Hepatocyte (in vitro differentiated cells): Measurements from ENCODE around the gene USP17L22. TPM values are rescaled to one million over a fixed set of nuclear protein-coding genes. Genes with fewer than 3 reads are reported as not detected.
"Not testable (repeated sequence)": the region's sequence is repeated elsewhere in the genome, so short reads cannot be mapped to it uniquely, and the experiment has no call there.

ENCODE experiments used
- DNase-seq: peaks from one replicate; pipeline ENCODE4 v3.0.0-alpha.2; 2016; ENCODE audit warnings: low spot score
- H2AFZ ChIP-seq: fragments of 200-600 bp; sonication (generic); 2 replicates; pipeline ENCODE4 v1.6.0; 2016; ENCODE audit warnings: antibody characterized with exemption, mild to moderate bottlenecking
- H3K27ac ChIP-seq: fragments of 200-600 bp; sonication (generic); 2 replicates; pipeline ENCODE4 v1.5.1; 2016; ENCODE audit warnings: mild to moderate bottlenecking
- H3K27me3 ChIP-seq: fragments of 200-600 bp; sonication (generic); 2 replicates; pipeline ENCODE4 v1.6.1; 2016
- H3K36me3 ChIP-seq: fragments of 200-600 bp; sonication (generic); replicated peaks from 2 replicates; pipeline ENCODE4 v1.5.1; 2016; ENCODE audit warnings: low read depth; ENCODE audit not compliant: insufficient read depth
- H3K4me1 ChIP-seq: fragments of 200-600 bp; sonication (generic); 2 replicates; pipeline ENCODE4 v1.5.1; 2016; ENCODE audit warnings: mild to moderate bottlenecking, moderate library complexity; ENCODE audit not compliant: insufficient read depth
- H3K4me2 ChIP-seq: fragments of 200-600 bp; sonication (generic); 2 replicates; pipeline ENCODE4 v1.6.0; 2016
- H3K4me3 ChIP-seq: fragments of 200-600 bp; sonication (generic); 2 replicates; pipeline ENCODE4 v1.5.1; 2016; ENCODE audit warnings: mild to moderate bottlenecking
- H3K79me2 ChIP-seq: fragments of 200-600 bp; sonication (generic); 2 replicates; pipeline ENCODE4 v1.6.0; 2017; ENCODE audit warnings: mild to moderate bottlenecking
- H3K9me2 ChIP-seq: fragments of 200-600 bp; sonication (generic); replicated peaks from 2 replicates; pipeline ENCODE4 v1.6.0; 2017; ENCODE audit warnings: mild to moderate bottlenecking; ENCODE audit not compliant: insufficient read depth
- H3K9me3 ChIP-seq: fragments of 200-600 bp; sonication (generic); 2 replicates; pipeline ENCODE4 v1.5.1; 2016; ENCODE audit warnings: low read depth, mild to moderate bottlenecking
- H4K20me1 ChIP-seq: fragments of 200-600 bp; sonication (generic); 2 replicates; pipeline ENCODE4 v1.6.0; 2016; ENCODE audit warnings: mild to moderate bottlenecking; ENCODE audit not compliant: insufficient read depth, poor library complexity, severe bottlenecking
- WGBS: methylation state at CpG from one replicate; pipeline ENCODE4 v1.1.6; 2016; ENCODE audit warnings: low lambda C conversion rate; ENCODE audit errors: missing lambda C conversion rate; 5-methylcytosine and 5-hydroxymethylcytosine counted together
- polyA plus RNA-seq: library from polyadenylated mRNA; unstranded; fragments of >200 nt; fragmentation: Nextera tagmentation; extraction: Ambion mirVana; gene quantifications from 2 replicates; pipeline ENCODE4 v1.2.1, GENCODE V29; 2016
- total RNA-seq: library from RNA; depleted of rRNA; stranded (reverse); fragments of >200 nt; gene quantifications from 2 replicates; pipeline ENCODE4 v1.2.3, GENCODE V29; 2014

USP17L22 gene
- total and polyA plus RNA-seq, 2 experiments from 2014 or later = not detected

DNA sequence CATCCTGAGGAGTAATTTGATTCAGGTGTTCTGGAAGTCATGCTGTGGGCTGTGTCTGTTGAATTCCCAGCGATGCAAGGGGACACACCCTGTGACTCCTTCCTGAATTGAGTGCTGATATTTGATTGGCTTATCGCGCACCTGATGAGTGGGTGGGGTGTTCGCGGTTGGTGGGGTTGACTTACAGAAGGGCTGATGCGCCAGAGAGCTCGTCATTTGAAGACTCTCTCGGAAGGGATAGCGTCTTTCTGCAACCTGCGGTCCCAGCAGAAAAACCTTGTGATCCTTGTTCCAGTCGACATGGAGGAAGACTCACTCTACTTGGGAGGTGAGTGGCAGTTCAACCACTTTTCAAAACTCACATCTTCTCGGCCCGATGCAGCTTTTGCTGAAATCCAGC lies 14.3 kb upstream of the USP17L22 start, which contains the start of gene USP17L19:
USP17L19 (plus strand) TSS at position 301 of the 400 bp plus-strand sequence; CDS start at position 301, 0 bp downstream.
- H3K36me3 ChIP-seq, H3K9me3 ChIP-seq, H4K20me1 ChIP-seq, H3K79me2 ChIP-seq, H2AFZ ChIP-seq, H3K4me1 ChIP-seq, H3K4me2 ChIP-seq, H3K27ac ChIP-seq, DNase-seq, H3K9me2 ChIP-seq, H3K27me3 ChIP-seq, H3K4me3 ChIP-seq: not testable (repeated sequence)
- WGBS = no CpG with 5 or more reads among the region's 13 CpGs

DNA sequence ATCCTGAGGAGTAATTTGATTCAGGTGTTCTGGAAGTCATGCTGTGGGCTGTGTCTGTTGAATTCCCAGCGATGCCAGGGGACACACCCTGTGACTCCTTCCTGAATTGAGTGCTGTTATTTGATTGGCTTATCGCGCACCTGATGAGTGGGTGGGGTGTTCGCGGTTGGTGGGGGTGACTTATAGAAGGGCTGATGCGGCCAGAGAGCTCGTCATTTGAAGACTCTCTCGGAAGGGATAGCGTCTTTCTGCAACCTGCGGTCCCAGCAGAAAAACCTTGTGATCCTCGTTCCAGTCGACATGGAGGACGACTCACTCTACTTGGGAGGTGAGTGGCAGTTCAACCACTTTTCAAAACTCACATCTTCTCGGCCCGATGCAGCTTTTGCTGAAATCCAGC lies 9.6 kb upstream of the USP17L22 start, which contains the start of gene USP17L20:
USP17L20 (plus strand) TSS at position 301 of the 400 bp plus-strand sequence; CDS start at position 301, 0 bp downstream.
- no CpG with 5 or more reads among the region's 15 CpGs for WGBS

DNA sequence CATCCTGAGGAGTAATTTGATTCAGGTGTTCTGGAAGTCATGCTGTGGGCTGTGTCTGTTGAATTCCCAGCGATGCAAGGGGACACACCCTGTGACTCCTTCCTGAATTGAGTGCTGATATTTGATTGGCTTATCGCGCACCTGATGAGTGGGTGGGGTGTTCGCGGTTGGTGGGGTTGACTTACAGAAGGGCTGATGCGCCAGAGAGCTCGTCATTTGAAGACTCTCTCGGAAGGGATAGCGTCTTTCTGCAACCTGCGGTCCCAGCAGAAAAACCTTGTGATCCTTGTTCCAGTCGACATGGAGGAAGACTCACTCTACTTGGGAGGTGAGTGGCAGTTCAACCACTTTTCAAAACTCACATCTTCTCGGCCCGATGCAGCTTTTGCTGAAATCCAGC lies 4.8 kb upstream of the USP17L22 start, which contains the start of gene USP17L21:
USP17L21 (plus strand) TSS at position 301 of the 400 bp plus-strand sequence; CDS start at position 301, 0 bp downstream.
- H4K20me1 ChIP-seq, H3K4me3 ChIP-seq, H3K36me3 ChIP-seq, H3K27ac ChIP-seq, H3K4me2 ChIP-seq, H2AFZ ChIP-seq, DNase-seq, H3K4me1 ChIP-seq, H3K27me3 ChIP-seq, H3K9me3 ChIP-seq, H3K9me2 ChIP-seq, H3K79me2 ChIP-seq: not testable (repeated sequence)
- no CpG with 5 or more reads among the region's 13 CpGs for whole genome bisulfite sequencing

More for the DNA sequence above, 9.6 kb upstream of the USP17L22 start, which contains the start of gene USP17L20:
- not testable (repeated sequence) for H3K27me3 ChIP-seq, H2AFZ ChIP-seq, H3K36me3 ChIP-seq, H3K27ac ChIP-seq, H3K4me2 ChIP-seq, H3K79me2 ChIP-seq, H3K9me3 ChIP-seq, H4K20me1 ChIP-seq, H3K9me2 ChIP-seq, DNase-seq, H3K4me3 ChIP-seq, H3K4me1 ChIP-seq

DNA sequence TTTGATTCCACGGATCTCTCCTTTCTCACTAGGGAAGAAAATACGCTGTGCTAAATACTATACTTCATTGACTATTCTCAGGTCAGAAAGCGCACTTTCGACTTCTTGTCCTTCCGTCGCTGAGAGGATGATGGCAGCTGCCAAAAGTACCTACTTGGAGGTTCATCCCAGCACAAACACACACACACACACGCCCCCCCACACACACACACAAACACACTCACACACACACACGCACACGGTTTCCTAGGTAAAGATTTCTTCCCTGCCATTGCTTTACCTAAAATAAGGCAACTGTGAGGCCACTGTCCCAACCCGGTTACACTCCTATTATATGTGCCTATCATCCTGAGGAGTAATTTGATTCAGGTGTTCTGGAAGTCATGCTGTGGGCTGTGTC lies 4.3 kb downstream of the USP17L22 start:
- H3K9me3 ChIP-seq, H3K4me2 ChIP-seq, H3K27me3 ChIP-seq, DNase-seq, H3K27ac ChIP-seq, H4K20me1 ChIP-seq, H3K9me2 ChIP-seq, H3K4me3 ChIP-seq, H2AFZ ChIP-seq, H3K4me1 ChIP-seq, H3K36me3 ChIP-seq, H3K79me2 ChIP-seq: not testable (repeated sequence)
- WGBS = 82% methylated on average over 8 of the region's 10 CpGs

Other genes with a start within 250 kb of the USP17L22 start
- not detected in 2 replicates for gene FAM90A26, start 97.2 kb upstream of the USP17L22 start, total RNA-seq
- not detected in 2 replicates for gene FAM90A26, start 97.2 kb upstream of the USP17L22 start, polyA plus RNA-seq
- not detected in 2 replicates for gene USP17L10, start 57.0 kb upstream of the USP17L22 start, total RNA-seq
- not detected in 2 replicates for gene USP17L10, start 57.0 kb upstream of the USP17L22 start, polyA plus RNA-seq
- not detected in 2 replicates for gene USP17L11, start 52.2 kb upstream of the USP17L22 start, total RNA-seq
- gene USP17L11, start 52.2 kb upstream of the USP17L22 start, polyA plus RNA-seq = not detected in 2 replicates
- gene USP17L12, start 47.5 kb upstream of the USP17L22 start, total RNA-seq = not detected in 2 replicates
- not detected in 2 replicates for gene USP17L12, start 47.5 kb upstream of the USP17L22 start, polyA plus RNA-seq
- not detected in 2 replicates for gene USP17L13, start 42.7 kb upstream of the USP17L22 start, total RNA-seq
- gene USP17L13, start 42.7 kb upstream of the USP17L22 start, polyA plus RNA-seq = not detected in 2 replicates
- 0.56 TPM in 1 of 2 replicates, not detected in the other for gene USP17L15, start 33.2 kb upstream of the USP17L22 start, total RNA-seq
- not detected in 2 replicates for gene USP17L15, start 33.2 kb upstream of the USP17L22 start, polyA plus RNA-seq
- not detected in 2 replicates for gene USP17L17, start 23.7 kb upstream of the USP17L22 start, total RNA-seq
- gene USP17L17, start 23.7 kb upstream of the USP17L22 start, polyA plus RNA-seq = not detected in 2 replicates
- gene USP17L18, start 19.0 kb upstream of the USP17L22 start, total RNA-seq = not detected in 2 replicates
- gene USP17L18, start 19.0 kb upstream of the USP17L22 start, polyA plus RNA-seq = not detected in 2 replicates
- gene USP17L19, start 14.2 kb upstream of the USP17L22 start, total RNA-seq = not detected in 2 replicates
- not detected in 2 replicates for gene USP17L19, start 14.2 kb upstream of the USP17L22 start, polyA plus RNA-seq
- not detected in 2 replicates for gene USP17L20, start 9.5 kb upstream of the USP17L22 start, total RNA-seq
- not detected in 2 replicates for gene USP17L20, start 9.5 kb upstream of the USP17L22 start, polyA plus RNA-seq
- not detected in 2 replicates for gene USP17L21, start 4.7 kb upstream of the USP17L22 start, total RNA-seq
- not detected in 2 replicates for gene USP17L21, start 4.7 kb upstream of the USP17L22 start, polyA plus RNA-seq
- gene USP17L24, start 57.5 kb downstream of the USP17L22 start, total RNA-seq = not detected in 2 replicates
- not detected in 2 replicates for gene USP17L24, start 57.5 kb downstream of the USP17L22 start, polyA plus RNA-seq
- gene USP17L25, start 62.3 kb downstream of the USP17L22 start, total RNA-seq = not detected in 2 replicates
- not detected in 2 replicates for gene USP17L25, start 62.3 kb downstream of the USP17L22 start, polyA plus RNA-seq
- not detected in 2 replicates for gene USP17L26, start 67.0 kb downstream of the USP17L22 start, total RNA-seq
- not detected in 2 replicates for gene USP17L26, start 67.0 kb downstream of the USP17L22 start, polyA plus RNA-seq
- not detected in 2 replicates for gene USP17L5, start 71.8 kb downstream of the USP17L22 start, total RNA-seq
- not detected in 2 replicates for gene USP17L5, start 71.8 kb downstream of the USP17L22 start, polyA plus RNA-seq
- gene USP17L27, start 76.5 kb downstream of the USP17L22 start, total RNA-seq = not detected in 2 replicates
- not detected in 2 replicates for gene USP17L27, start 76.5 kb downstream of the USP17L22 start, polyA plus RNA-seq
- gene USP17L28, start 81.3 kb downstream of the USP17L22 start, total RNA-seq = not detected in 2 replicates
- gene USP17L28, start 81.3 kb downstream of the USP17L22 start, polyA plus RNA-seq = not detected in 2 replicates
- not detected in 2 replicates for gene USP17L29, start 86.0 kb downstream of the USP17L22 start, total RNA-seq
- not detected in 2 replicates for gene USP17L29, start 86.0 kb downstream of the USP17L22 start, polyA plus RNA-seq
- gene USP17L30, start 95.5 kb downstream of the USP17L22 start, total RNA-seq = not detected in 2 replicates
- not detected in 2 replicates for gene USP17L30, start 95.5 kb downstream of the USP17L22 start, polyA plus RNA-seq
- gene DEFB131A, start 176.8 kb downstream of the USP17L22 start, total RNA-seq = not detected in 2 replicates
- gene DEFB131A, start 176.8 kb downstream of the USP17L22 start, polyA plus RNA-seq = not detected in 2 replicates